ENCODE measurements around the gene GNG3.
"Not testable (repeated sequence)": the region's sequence is repeated elsewhere in the genome, so short reads cannot be mapped to it uniquely, and the experiment has no call there.

GNG3 gene

DNA sequence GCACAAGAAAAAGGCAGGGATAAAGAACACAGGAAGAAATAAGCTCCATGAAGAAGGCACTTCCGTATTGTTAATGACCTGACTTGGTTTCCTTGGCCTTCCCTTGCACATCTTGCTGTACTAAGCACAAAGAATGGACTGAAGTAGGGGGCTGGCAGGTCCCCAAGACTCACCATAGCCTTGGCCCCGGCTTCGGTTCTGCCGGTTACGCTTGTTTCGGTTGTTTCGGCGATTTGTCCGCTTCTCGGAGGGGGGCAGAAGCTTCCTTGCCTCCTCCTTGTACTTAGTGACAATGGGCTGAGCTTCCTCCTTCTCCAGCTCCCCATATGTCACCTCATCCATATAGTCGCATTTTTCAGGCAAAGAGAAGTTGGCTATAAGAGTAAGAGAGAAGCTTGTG is 9.3 kb downstream of the GNG3 start:
- DNase-seq (ENCODE audit: low read depth in 2 of 2), result no peak

DNA sequence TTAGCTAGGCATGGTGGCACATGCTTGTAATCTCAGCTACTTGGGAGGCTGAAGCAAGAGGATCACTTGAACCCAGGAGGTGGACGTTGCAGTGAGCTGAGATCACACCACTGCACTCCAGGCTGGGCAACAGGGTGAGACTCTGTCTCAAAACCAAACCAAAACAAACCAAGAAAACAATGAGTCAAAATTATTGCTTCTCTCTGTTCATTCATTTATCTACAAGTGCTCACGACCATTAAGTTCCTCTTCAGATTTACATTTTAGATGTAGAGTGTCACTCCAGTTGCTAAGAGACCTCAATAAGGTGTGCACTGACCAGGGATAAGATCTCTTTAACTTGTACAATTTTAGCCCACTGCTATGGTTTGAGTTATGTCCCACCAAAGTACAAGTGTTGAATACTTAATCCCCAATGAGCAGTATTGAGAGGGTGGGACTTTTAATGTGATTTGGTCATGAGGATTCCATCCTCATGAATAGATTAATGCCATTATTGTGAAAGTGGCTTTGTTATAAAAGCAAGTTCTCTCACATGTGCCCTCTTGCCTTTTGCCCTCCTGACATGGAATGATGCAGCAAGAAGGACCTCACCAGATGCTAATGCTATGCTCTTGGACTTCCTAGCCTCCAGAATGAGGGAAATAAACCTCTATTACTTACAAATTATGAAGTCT is 12.0 kb downstream of the GNG3 start:
- no peak for DNase-seq (ENCODE audit: low read depth in 2 of 2)

DNA sequence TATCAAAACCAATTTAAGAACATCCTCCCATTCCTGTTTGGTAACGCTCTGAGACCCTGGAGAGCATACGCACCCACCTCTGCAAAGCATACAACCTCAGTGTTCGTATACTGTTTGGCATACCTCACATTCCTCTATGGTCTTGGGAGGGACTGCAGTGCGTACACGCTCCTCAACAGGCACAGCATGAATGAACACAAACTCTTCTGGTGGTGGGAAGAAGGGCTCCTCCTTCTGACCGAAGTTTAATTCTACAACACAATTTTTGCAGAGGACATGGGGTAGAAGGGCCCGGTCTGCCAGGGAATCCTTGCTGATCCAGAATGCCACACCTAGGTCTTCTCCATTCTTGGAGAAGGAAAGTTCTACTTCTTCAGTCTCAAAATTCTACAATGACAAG is 14.5 kb downstream of the GNG3 start:
- DNase-seq (ENCODE audit: low read depth in 2 of 2), result no peak

DNA sequence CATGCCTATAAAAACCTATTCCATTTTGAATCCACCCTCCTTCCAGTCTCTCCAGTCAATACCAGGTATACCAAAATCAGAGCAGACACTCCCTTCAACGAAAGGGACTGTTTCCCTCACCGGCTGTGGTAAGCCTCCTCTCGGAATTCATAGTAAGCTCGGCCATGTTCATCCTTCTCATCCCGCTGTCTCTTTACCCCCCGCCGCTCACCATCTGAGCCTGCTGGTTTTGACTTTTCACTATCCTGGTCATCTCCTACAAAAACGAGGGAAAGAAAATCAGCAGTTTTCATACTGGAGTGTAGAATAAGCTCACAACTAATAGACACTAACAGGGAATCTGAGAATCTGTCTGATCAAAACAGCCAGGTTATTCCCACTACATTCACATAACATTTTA is 16.7 kb downstream of the GNG3 start:
- no peak for DNase-seq (ENCODE audit: low read depth in 2 of 2)

DNA sequence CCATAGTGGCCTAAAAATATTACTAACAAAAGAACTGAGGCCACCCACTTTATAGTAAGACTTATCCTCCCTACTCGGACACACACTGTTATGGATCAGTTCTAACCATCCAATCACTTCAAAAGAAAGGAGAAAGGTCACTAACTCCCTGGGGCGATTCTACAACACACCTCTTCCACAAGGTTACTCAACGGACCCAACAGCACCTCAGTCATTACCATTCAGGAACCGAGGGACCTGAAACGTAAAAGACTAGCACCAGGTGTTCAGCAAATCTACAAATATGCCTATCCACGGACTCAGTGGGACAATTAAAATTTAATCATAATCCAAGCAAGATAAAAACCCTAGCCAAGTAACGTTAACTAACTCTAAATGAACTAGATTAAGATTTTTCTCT is 18.2 kb downstream of the GNG3 start:
- no peak for DNase-seq (ENCODE audit: low read depth in 2 of 2)

DNA sequence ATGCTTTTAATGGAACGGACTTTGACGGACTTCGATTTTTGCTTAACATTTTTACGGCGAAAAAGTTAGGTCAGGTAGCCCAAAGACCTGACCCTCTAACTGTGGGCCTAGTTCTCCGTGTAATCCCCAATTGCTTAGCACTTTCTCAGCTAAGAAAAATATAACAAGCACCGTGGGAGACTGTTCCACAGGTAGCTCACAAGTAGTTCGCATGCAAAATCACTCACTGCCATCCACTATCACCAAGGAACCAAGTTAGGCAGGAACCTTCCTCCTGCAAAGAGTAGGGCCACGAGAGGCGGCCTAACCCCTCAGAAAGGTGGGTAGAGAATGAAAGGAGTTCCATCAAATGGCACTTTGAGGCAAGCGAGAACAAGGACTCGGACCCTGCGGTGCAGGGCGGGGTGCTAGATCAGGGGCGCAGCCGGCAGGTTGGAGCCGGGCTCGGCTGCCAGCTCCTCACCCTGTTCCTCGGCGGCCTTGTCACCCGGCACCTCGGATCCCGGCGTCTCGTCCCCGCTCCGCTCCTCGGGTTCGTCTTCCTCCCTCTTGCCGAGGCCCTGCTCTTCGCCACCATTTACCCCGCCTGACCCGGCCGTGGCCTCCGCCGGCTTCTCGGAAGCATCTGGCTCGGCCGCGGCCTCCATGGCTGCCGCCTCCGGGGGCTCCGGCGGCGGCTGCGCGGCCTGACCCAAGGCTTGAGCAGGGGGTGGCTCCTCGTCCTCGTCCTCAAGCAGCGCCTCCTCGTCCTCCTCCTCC is 18.9 kb downstream of the GNG3 start:
- DNase-seq (ENCODE audit: low read depth in 2 of 2), result no peak

DNA sequence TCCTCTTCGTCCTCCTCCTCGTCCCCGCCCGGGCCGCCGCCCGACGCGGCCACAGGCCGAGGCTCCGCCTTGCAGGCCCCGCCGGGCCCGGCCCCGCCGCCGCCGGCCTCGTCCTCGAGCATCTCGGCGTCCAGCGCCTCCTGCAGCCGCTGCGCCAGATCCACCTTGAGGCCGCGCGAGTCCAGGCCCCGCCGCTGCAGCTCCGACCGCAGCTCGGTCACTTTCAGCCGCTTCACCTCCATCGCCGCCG is 19.4 kb downstream of the GNG3 start:
- no peak for DNase-seq (ENCODE audit: low read depth in 2 of 2)

DNA sequence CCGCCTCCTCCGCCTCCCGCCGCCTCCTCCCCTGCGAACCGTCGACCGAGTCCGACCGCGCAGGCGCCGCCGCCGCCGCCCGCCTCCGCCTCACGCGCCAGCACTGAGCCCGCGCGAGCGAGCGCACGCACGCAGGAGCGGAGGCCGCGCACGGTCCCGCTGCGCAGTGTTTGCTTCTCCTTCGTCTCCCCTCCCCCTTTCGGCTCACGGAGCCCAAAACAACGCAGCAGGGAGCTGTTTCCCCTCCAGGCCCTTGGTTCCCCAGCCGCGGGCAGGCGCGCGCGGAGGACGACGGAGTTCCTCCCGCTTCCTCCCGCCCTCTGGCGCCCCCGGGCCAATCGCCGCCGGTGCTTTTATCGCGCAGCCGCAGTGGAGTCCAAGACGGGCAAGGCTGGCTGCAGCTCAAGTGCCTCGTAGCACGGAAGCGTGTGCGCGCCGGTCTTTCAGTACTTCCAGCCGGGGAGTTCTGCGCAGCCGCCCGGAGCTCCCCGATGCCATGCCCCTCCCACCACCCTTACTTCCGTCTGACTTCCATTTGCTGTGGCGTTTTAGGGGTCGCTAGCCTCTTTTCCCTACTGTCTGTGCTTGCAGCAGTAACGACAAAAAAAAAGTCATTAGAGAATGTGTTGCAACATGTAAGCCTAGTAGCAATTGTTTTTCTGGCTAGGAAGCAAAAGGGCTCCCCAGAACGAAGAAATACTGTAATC is 19.8 kb downstream of the GNG3 start, which contains the start of gene HNRNPUL2:
TSS of gene HNRNPUL2 (minus strand) at position 293 of the 707 bp plus-strand sequence. CDS start 301 bp downstream, outside the sequence.
- DNase-seq (ENCODE audit: low read depth in 2 of 2), result peak; percentile 96

DNA sequence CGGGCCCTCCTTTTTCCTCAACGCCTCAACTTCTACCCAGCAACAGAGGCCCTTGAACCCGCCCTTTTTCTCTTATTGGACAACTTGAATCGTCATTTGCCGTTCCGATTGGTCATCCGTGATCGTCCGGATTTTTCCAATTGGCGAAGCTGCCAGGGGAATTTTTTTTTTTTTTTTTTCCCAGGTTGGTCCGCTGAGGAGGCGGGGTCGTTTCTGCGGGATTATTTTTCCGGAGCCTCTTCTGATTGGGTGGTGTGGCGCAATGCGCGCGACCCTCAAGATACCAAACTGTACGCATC is 20.3 kb downstream of the GNG3 start:
- peak; percentile 67 to 76 for DNase-seq (ENCODE audit: low read depth in 2 of 2)

DNA sequence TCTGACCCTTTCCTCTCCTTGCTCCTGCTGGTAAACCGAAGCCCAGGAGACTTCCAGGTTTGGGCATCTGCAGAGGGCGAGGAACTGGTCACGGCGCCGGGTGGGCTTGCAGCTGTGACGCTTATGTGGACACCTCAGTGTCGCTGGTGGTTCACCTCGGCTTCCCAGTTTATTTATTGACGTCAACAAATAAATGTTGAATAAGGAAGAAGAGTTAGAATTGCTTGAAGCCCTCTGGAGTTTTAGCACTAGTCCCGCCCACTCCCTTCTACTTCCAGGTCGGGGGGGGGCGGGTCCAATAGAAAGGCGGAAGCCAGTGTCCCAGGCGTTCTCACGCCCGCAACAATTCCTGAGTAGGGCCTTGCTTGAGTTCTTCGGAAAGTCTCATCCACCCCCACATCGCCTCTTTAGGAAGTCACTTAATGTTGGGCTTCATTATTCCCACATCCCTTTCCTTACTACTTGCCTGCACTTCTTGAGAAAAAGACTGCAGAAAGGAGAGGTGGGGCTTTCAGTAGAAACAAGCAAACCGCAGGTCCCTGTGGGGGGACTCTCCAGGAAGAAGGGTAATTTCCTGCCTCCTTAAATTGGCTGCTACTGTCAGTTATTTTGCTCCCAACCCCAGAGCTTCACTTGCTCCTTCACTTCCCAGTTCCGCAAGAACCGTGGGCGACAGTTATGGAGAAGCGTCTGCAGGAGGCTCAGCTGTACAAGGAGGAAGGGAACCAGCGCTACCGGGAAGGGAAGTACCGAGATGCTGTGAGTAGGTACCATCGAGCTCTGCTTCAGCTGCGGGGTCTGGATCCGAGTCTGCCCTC is 20.9 kb downstream of the GNG3 start, which contains the start of gene TTC9C:
TSS of gene TTC9C (plus strand) at position 316 of the 818 bp plus-strand sequence. CDS start at position 679, 363 bp downstream.
- DNase-seq (ENCODE audit: low read depth in 2 of 2), result peak; percentile 68 to 80

DNA sequence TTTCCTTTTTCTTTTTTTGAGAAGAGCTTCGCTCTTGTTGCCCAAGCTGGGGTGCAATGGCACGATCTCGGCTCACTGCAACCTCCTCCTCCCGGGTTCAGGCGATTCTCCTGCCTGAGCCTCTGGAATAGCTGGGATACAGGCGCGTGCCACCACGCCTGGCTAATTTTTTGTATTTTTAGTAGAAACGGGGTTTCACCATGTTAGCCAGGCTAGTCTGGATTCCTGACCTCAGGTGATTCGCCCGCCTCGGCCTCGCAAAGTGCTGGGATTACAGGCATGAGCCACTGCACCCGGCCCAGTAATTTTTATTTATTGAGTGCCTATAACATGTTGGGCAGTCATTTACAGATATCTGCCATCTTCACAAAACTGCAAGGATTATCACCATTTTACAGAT is 22.6 kb downstream of the GNG3 start:
- not testable (repeated sequence) for DNase-seq (ENCODE audit: low read depth in 2 of 2)

DNA sequence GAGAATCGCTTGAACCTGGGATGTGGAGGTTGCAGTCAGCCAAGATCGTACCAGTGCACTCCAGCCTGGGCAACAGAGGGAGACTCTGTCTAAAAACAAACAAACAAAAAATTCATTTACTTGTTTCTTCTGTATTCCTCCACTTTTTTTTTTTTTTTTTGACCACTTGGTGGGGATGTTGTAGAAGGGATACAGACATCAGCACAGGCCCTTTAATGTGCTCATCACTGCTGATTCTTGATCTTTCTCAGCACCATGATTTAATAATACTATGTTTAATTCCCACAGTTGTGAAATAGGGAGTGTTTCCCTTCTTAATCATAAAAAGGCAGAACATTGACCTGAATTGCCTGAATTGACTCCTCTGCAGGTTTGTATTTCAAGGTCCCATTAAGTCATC is 25.4 kb downstream of the GNG3 start:
- no peak for DNase-seq (ENCODE audit: low read depth in 2 of 2)

DNA sequence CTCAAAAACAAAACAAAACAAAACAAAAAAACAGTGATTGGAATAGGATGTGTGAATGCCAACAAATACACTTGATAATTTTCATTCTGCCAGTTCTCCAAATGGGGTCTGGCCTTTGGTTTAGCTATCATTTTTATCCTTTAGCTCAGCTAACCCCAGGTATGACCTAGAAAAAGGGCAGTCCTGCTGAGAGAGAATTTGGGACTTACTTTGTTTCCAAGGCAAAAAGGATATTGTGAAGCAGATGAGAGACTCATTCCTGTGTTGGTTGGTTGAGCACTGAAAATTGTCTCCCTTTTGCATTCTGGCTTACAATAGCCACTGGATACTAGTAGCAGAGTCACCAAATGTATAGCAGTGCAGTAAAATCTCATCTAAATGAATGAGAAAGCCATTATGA is 29.7 kb downstream of the GNG3 start:
- no peak for DNase-seq (ENCODE audit: low read depth in 2 of 2)

DNA sequence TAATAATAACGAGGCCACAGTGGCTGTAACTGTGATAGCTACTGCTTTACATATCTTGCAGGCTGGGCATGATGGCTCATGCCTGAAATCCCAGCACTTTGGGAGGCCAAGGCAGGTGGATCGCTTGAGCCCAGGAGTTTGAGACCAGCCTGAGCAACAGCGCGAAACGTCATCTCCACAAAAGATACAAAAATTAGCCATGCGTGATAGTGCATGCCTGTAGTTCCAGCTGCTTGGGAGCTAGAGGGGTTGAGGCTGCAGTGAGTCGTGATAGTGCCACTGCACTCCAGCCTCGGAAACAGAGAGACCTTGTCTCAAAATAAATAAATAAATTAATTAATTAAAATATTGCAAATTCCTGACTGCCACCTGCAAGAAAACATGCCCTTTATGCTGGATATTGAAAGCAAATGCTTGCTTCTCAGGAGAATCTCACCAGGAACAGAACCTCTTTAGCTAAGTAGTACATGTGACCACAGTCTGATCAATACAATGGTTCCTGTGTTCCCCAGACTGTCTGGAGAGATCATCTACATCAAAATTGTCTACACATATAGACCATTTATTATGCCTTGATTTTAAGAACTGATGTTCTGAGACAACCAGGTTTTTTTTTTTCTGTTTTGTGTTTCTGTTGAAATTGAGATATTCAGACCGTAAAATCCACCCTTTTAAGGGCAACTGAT is 40.1 kb downstream of the GNG3 start:
- no peak for DNase-seq (ENCODE audit: low read depth in 2 of 2)

DNA sequence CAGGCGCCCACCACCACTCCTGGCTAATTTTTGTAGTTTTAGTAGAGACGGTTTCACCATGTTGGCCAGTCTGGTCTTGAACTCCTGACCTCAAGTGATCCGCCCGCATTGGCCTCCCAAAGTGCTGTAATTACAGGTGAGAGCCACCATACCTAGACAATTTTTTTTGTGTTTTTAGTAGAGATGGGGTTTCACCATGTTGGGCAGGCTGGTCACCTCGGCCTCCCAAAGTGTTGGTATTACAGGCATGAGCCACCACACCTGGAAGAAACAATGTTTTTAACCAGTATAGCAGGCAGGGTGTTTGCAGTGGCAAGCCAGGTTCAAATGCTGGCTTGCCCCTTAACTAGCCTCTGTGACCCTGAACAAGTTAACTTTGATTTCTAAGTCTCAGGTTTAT is 42.5 kb downstream of the GNG3 start:
- not testable (repeated sequence) for DNase-seq (ENCODE audit: low read depth in 2 of 2)

DNA sequence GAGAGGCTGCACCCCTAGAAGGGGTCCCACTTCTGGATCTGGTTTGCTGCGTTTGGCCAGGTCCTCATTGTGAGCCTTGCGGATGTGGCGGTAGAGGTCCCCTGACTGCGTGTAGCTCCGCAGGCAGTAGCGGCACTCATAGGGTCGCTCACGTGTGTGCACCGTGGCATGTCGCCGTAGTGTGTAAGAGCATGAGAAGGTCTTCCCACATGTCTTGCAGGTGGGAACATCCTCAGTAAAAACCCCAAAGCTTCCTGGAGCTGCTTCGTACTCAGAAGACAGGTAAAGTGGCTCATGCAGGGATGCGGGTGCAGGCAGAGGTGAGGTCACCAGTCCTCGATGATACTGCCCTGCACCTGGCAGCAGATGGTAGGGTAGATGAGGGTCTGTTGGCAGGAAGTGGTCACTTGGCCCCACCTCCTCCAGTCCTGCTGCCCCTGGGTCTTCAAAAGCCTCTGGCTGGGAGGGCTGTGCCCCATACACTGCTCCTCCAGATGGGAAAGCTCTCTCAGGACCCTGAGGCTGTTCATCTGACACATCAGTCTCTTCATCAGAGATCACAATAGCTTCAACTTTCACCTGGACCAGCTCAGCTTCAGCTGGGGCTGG is 44.8 kb downstream of the GNG3 start:
- no peak for DNase-seq (ENCODE audit: low read depth in 2 of 2)

DNA sequence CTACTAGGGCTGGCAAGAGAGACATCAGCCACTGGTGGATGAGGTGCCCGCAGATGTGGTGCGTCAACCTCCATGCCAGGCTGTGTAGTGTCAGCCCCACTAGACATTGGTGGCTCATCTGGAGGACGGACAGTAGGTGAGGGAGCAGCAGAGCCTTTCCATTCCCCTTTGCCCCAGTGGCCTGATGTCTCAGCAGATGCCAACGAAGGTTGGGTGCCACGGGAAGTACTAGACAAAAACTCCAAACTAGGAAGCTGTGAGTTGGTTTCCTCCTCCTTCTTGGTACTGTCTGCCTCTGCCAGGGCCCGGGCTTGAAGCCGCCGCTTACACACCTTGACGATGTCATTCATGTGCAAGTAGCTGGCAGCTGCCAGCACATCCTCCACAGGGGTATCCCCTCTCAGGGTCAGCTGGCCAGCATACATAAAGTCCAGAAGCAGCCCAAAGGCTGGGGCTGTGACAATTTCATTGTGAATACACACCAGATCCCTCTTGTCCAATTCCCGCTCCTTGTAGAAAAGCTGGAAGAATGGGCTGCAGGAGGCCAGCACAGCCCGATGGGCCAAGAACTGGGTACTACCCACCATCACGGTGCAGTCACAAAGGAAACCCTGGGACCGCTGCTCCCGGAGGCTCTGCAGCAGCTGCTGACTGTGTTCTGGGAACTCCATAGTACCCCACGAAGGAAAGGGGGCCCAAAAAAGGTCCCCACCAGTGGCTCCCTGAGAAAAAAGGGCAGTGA is 45.7 kb downstream of the GNG3 start:
- no peak for DNase-seq (ENCODE audit: low read depth in 2 of 2)

DNA sequence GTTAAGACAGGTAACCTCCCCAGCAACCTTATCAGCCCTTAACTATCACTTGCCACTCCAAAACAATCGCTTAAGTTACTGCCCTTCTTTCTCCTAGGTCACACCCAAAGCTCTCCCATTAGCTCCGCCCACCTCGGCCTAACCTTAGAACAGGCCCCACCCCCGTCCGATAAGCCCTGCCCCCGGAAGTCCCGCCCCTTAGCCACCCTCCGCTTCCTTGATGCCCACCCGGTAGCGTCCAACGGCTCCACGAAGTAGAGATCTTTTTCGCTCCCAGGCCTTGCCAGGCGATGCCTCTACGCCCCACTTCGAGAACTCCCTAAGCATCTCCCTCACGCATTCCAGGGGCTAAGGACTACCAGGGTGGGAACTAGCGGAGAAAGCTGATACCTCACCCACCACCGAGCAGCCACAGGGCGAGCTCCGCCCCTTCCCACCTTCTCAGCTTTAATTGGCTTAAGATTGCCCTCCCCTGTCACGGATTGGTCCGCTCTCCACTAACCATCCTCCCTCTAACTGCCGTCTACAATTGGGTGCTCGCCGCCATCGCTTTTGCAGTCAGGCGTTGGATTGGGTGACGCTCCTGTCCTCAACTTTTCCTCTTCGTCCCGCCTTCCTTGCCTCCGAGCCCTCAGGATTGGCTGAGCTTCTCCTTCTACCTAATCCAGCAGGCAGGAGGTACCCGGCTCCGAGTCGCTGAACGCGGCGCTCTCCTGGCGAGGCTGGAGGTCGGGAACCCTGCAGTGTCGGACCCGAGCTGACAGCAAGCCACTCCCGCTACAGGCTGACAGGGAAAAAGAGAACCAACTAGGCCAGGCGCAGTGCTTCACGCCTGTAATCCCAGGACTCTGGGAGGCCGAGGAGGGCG is 46.5 kb downstream of the GNG3 start, which contains the start of gene ZBTB3:
TSS of gene ZBTB3 (minus strand) at position 425 of the 868 bp plus-strand sequence. CDS start 496 bp downstream, outside the sequence.
- DNase-seq (ENCODE audit: low read depth in 2 of 2), result peak; percentile 94 to 96

DNA sequence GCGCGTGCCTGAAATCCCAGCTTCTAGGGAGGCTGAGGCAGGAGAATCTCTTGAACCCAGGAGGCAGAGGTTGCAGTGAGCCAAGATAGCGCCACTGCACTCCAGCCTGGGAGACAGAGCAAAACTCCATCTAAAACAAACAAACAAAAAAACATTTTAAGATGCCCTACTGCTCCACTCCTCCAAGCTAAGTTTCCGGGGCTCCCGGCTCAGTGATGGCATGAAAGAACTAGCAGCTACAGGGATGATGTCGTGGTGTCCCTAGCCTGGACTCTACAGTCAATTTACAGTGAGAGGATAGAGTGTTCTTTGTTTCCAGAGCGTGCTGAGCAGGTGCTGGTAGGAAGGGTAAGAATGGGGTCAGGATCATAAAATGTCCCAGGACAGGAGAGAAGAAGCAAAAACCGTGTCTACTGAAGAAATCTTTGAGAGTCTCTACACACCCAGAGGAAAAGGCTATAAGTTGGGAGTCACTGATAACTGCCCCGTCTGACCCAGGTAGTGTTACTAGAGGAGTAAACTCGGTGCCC is 47.7 kb downstream of the GNG3 start:
- no peak for DNase-seq (ENCODE audit: low read depth in 2 of 2)
